Kasumi-1 (cell line): Measurements from ENCODE around the gene PFN2.
"Not testable (repeated sequence)": the region's sequence is repeated elsewhere in the genome, so short reads cannot be mapped to it uniquely, and the experiment has no call there.

Experiments
- DNase-seq, 2 experiments: peaks; one replicate each; lab custom pipeline; 2025; lab: John Stamatoyannopoulos, UW

Gene PFN2

GRCh38 chr3:149968216-149968615, 2.5 kb downstream of the PFN2 start:
- no peak for DNase-seq

- DNase-seq = peak; percentile 64 to 69
Measured at GRCh38 chr3:149967086-149967685, 3.5 kb downstream of the PFN2 start.

GRCh38 chr3:149965278-149965677, 5.4 kb downstream of the PFN2 start:
- no peak for DNase-seq

- no peak for DNase-seq
Measured at GRCh38 chr3:149964291-149964690, 6.4 kb downstream of the PFN2 start.

GRCh38 chr3:149963485-149963884, 7.2 kb downstream of the PFN2 start:
- no peak for DNase-seq

GRCh38 chr3:149959443-149959842, 11.3 kb downstream of the PFN2 start:
- no peak for DNase-seq

GRCh38 chr3:149958171-149958796, 12.4 kb downstream of the PFN2 start:
- no peak for DNase-seq

GRCh38 chr3:149957361-149958125, 13.2 kb downstream of the PFN2 start:
- no peak for DNase-seq

GRCh38 chr3:149955449-149955848, 15.2 kb downstream of the PFN2 start:
- DNase-seq = no peak

- DNase-seq = no peak
Measured at GRCh38 chr3:149954812-149955211, 15.9 kb downstream of the PFN2 start.

GRCh38 chr3:149949181-149949580, 21.5 kb downstream of the PFN2 start:
- no peak for DNase-seq

- DNase-seq = no peak
Measured at GRCh38 chr3:149947231-149947630, 23.5 kb downstream of the PFN2 start.

GRCh38 chr3:149943966-149944365, 26.7 kb downstream of the PFN2 start:
- not testable (repeated sequence) for DNase-seq

GRCh38 chr3:149942409-149942808, 28.3 kb downstream of the PFN2 start:
- no peak for DNase-seq

- DNase-seq = no peak
Measured at GRCh38 chr3:149941946-149942345, 28.7 kb downstream of the PFN2 start.

GRCh38 chr3:149941186-149941585, 29.5 kb downstream of the PFN2 start:
- DNase-seq = no peak

GRCh38 chr3:149938392-149939055, 32.2 kb downstream of the PFN2 start:
- DNase-seq = not testable (repeated sequence)

GRCh38 chr3:149936812-149937230, 33.9 kb downstream of the PFN2 start:
- peak; percentile 69 to 73 for DNase-seq

GRCh38 chr3:149934524-149934923, 36.2 kb downstream of the PFN2 start:
- DNase-seq = no peak

GRCh38 chr3:149933858-149934257, 36.8 kb downstream of the PFN2 start:
- no peak for DNase-seq

- no peak for DNase-seq
Measured at GRCh38 chr3:149933008-149933407, 37.7 kb downstream of the PFN2 start.

GRCh38 chr3:149920119-149920518, 50.6 kb downstream of the PFN2 start:
- no peak for DNase-seq

- no peak for DNase-seq
Measured at GRCh38 chr3:149919509-149919908, 51.2 kb downstream of the PFN2 start.
